Stimulated activated CD4-positive, alpha-beta T cell treated with anti-CD3 and anti-CD28 coated beads, TNF-alpha, amount 100 ng/mL, for 4 hours (primary cell): ENCODE data around the gene KDELR3.

ENCODE experiments used
- DNase-seq, 3 experiments: peaks; one replicate each; pipeline ENCODE4 v3.0.0-alpha.2; 2020; ENCODE audit warnings: low read depth in 3 of 3

Gene KDELR3

GRCh38 chr22:38467904-38468442 lies at the start of gene KDELR3:
KDELR3 (plus strand) TSS chr22:38468096; CDS start chr22:38468234, 138 bp downstream.
- no peak for DNase-seq

- no peak for DNase-seq
Measured at GRCh38 chr22:38418589-38418988, 49.3 kb upstream of the KDELR3 start.

GRCh38 chr22:38419121-38419857 lies 48.6 kb upstream of the KDELR3 start:
- no peak for DNase-seq

GRCh38 chr22:38419858-38420160 lies 48.1 kb upstream of the KDELR3 start:
- no peak for DNase-seq

- DNase-seq, result no peak
Measured at GRCh38 chr22:38420734-38421133, 47.2 kb upstream of the KDELR3 start.

- DNase-seq, result no peak
Measured at GRCh38 chr22:38422611-38423511, 45.0 kb upstream of the KDELR3 start.

- DNase-seq, result no peak
Measured at GRCh38 chr22:38423512-38424503, 44.1 kb upstream of the KDELR3 start.

GRCh38 chr22:38424525-38425080 lies 43.3 kb upstream of the KDELR3 start:
- no peak for DNase-seq

- DNase-seq, result no peak
Measured at GRCh38 chr22:38426628-38427027, 41.3 kb upstream of the KDELR3 start.

GRCh38 chr22:38427465-38427864 lies 40.4 kb upstream of the KDELR3 start:
- DNase-seq, result no peak

- no peak for DNase-seq
Measured at GRCh38 chr22:38427940-38428339, 40.0 kb upstream of the KDELR3 start.

GRCh38 chr22:38428714-38429113 lies 39.2 kb upstream of the KDELR3 start:
- DNase-seq, result no peak

GRCh38 chr22:38429499-38430068 lies 38.3 kb upstream of the KDELR3 start:
- DNase-seq, result no peak

GRCh38 chr22:38431266-38432010 lies 36.5 kb upstream of the KDELR3 start:
- DNase-seq, result no peak

GRCh38 chr22:38432264-38432663 lies 35.6 kb upstream of the KDELR3 start:
- no peak for DNase-seq

- DNase-seq, result no peak
Measured at GRCh38 chr22:38433871-38434270, 34.0 kb upstream of the KDELR3 start.

GRCh38 chr22:38435010-38435409 lies 32.9 kb upstream of the KDELR3 start:
- no peak for DNase-seq

- no peak for DNase-seq
Measured at GRCh38 chr22:38435965-38436364, 31.9 kb upstream of the KDELR3 start.

GRCh38 chr22:38436629-38437395 lies 31.1 kb upstream of the KDELR3 start:
- DNase-seq, result no peak
